ENCODE results near the gene CACNA1I. TPM values are rescaled to one million over a fixed set of nuclear protein-coding genes. Genes with fewer than 3 reads are reported as not detected.

Gene CACNA1I
- total and polyA plus RNA-seq, 2 donors (not counting 3 experiments of a cell fraction or from before 2014, with no cell fraction given): not detected

DNA sequence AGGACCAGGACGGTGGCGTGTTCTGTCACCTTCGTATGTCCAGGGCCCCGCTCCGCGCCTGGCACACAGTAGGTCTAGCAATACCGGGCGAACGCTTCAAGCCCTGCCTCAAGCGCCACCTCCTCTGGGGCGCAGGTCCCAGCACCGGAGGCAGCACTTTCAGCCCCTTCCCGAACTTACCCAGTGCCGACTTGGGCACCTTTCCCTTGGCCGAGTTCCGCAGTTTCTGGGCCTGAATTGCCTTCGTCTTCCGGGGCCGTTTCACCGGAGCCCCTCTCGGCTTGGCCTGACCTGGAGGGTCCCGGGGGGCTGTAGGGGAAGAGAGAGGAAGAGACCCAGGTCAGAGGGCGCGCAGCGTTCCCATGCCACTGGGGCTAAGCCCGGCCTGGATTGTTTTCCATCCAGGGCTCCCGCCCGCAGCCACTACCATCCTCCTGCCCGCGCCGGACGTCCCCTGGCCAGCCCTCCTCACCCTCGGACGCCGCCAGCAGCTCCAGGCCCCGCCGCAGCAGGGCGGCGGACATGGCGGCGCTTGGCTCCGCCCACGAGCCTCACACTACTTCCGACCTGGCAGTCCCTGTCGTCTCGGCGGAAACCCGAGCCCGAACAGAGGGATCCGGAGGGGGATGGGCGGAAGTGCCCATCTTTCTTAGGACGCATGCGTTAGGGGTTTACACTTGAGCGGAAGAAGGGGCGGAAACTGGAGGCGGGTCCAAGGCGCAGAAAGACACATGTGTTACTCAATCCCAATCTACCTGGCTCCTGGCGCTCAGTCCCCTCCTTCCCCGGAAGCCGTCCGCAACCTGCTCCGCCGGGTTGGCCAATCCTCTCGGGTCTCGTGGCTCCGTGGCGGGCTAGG lies 38.1 kb upstream of the CACNA1I start, which contains the start of gene RPS19BP1:
Gene RPS19BP1, minus strand, starts transcription at position 534 of the 859 bp plus-strand sequence. Its CDS starts 10 bp downstream, at position 524.
- dilution Hi-C loops (cut with MboI; ENCODE audit: extremely low pct_ligation_motif_present, low sequenced_read_pairs): no loop called here
- Histone ChIP-seq H3K27me3 (ENCODE audit: control insufficient read depth in 2 of 2, insufficient read depth in 2 of 2, low read length in 2 of 2) (no peaks in the 10 kb centered on the region), H3K9me3 (replicated peaks; ENCODE audit: control insufficient read depth, insufficient read depth, low read length) (no peaks in the 10 kb centered on the region), H3K36me3 (ENCODE audit: control insufficient read depth in 2 of 2, extremely low read depth in 1 of 2, insufficient read depth in 2 of 2, low read length in 2 of 2) (peaks cover 0 to 3% of the 10 kb centered on the region in 2 experiments), H3K4me1 (ENCODE audit: control insufficient read depth, extremely low read depth, insufficient read depth, low read length) (peaks cover 30% of the 10 kb centered on the region), H3K4me3 (replicated peaks in 1 of 3; ENCODE audit: insufficient read depth in 1 of 3, low read depth in 1 of 3, low read length in 3 of 3) (peak within 1 kb of the TSS; percentile 70 to 83 (median 82)), H3K9ac (replicated peaks; ENCODE audit: extremely low read depth, insufficient read depth, low read length) (peak within 1 kb of the TSS; percentile 82), H3K27ac (ENCODE audit: insufficient read depth, low read depth, low read length) (peak within 1 kb of the TSS; percentile 74), H3K79me2 (ENCODE audit: control insufficient read depth, insufficient read depth, low read length) (peaks cover 39% of the 10 kb centered on the region), H3K9me1 (replicated peaks; ENCODE audit: control insufficient read depth, extremely low read depth, insufficient read depth, low read length) (no peaks in the 10 kb centered on the region), H2AFZ (ENCODE audit: low read depth, low read length) (peak within 1 kb of the TSS; percentile 77), H4K20me1 (replicated peaks; ENCODE audit: control insufficient read depth, extremely low read depth, insufficient read depth, low read length) (no peaks in the 10 kb centered on the region), H3K4me2 (ENCODE audit: insufficient read depth, low read length) (peak within 1 kb of the TSS; percentile 76)
- TF ChIP-seq FOS (IDR thresholded peaks at IDR 0.05; ENCODE audit: borderline replicate concordance, insufficient read depth, low read length): no peak
- peak; percentile 95 for TF ChIP-seq POLR2AphosphoS5 (IDR thresholded peaks at IDR 0.05; ENCODE audit: insufficient read depth, low read depth, low read length)
- TF ChIP-seq POLR2A (IDR thresholded peaks at IDR 0.05; ENCODE audit: low read depth, low read length): peak; percentile 96
- TF ChIP-seq, protein P1, sequence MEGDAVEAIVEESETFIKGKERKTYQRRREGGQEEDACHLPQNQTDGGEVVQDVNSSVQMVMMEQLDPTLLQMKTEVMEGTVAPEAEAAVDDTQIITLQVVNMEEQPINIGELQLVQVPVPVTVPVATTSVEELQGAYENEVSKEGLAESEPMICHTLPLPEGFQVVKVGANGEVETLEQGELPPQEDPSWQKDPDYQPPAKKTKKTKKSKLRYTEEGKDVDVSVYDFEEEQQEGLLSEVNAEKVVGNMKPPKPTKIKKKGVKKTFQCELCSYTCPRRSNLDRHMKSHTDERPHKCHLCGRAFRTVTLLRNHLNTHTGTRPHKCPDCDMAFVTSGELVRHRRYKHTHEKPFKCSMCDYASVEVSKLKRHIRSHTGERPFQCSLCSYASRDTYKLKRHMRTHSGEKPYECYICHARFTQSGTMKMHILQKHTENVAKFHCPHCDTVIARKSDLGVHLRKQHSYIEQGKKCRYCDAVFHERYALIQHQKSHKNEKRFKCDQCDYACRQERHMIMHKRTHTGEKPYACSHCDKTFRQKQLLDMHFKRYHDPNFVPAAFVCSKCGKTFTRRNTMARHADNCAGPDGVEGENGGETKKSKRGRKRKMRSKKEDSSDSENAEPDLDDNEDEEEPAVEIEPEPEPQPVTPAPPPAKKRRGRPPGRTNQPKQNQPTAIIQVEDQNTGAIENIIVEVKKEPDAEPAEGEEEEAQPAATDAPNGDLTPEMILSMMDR (IDR thresholded peaks at IDR 0.05; ENCODE audit: extremely low read depth in 1 of 2, insufficient read depth in 1 of 2, low read depth in 1 of 2, low read length in 2 of 2): peak in 1 of 2 donors; percentile 1
- TF ChIP-seq MYC (IDR thresholded peaks at IDR 0.05; ENCODE audit: low read depth, low read length): no peak
- TF ChIP-seq, protein P2, sequence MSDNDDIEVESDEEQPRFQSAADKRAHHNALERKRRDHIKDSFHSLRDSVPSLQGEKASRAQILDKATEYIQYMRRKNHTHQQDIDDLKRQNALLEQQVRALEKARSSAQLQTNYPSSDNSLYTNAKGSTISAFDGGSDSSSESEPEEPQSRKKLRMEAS (IDR thresholded peaks at IDR 0.05; ENCODE audit: insufficient read depth, insufficient read length): peak; percentile 51
- no peak for TF ChIP-seq JUN (IDR thresholded peaks at IDR 0.05; ENCODE audit: borderline replicate concordance, insufficient read depth, insufficient read length, low read depth)
- no peak for TF ChIP-seq EZH2 (IDR thresholded peaks at IDR 0.05; ENCODE audit: borderline replicate concordance, low read depth, low read length, severe bottlenecking)
- TF ChIP-seq GATA2 (IDR thresholded peaks at IDR 0.05; ENCODE audit: insufficient read depth, insufficient read length, low read depth, low read length): no peak
- ChIA-PET POLR2A (interaction anchor here (0.6 kb wide), 1 partner anchor 214 kb away, joined by 5 read pairs; no protein-coding TSS in a partner anchor), CTCF (interaction anchor here (0.9 to 6.4 kb wide), 4 partner anchors 35 to 504 kb away, joined by 3 to 197 read pairs (median 100); no protein-coding TSS in a partner anchor)
- DNase-seq (ENCODE audit: low read depth, low spot score): peak; percentile 98
- BruUV-seq (replicated peaks): no TSS peak
- FAIRE-seq: peak; percentile 100
- intact Hi-C loops (cut with micrococcal nuclease): loop anchor here (1.0 to 5.0 kb wide), 3 partner anchors 645 to 815 kb away; partner anchors contain the start of genes ADSL, CBX6 and TNRC6B
